ENCODE data around the gene AGAP5. TPM values are rescaled to one million over a fixed set of nuclear protein-coding genes. Genes with fewer than 3 reads are reported as not detected.
"Not testable (repeated sequence)": the region's sequence is repeated elsewhere in the genome, so short reads cannot be mapped to it uniquely, and the experiment has no call there.

Gene AGAP5
- total RNA-seq (1 to 10 TPM; 8.4 to 10.0 TPM), polyA plus RNA-seq (ENCODE audit: insufficient read length in 6 of 6) (10 to 100 TPM; 20.0 to 35.4 (median 27.4) TPM)
- long read RNA-seq, donor 1, partial matches to known transcripts = 0 of 4 reads
- long read RNA-seq, donor 1, other reads (novel, unspliced or antisense) = 0 of 4 reads
- long read RNA-seq, donor 2, partial matches to known transcripts = 0 of 3 reads
- long read RNA-seq, donor 2, other reads (novel, unspliced or antisense) = 0 of 3 reads
- long read RNA-seq, donor 3, partial matches to known transcripts = 0 of 3 reads
- long read RNA-seq, donor 3, other reads (novel, unspliced or antisense) = 0 of 3 reads
- long read RNA-seq, donor 4 = 0 reads
- long read RNA-seq, donor 5, transcript AGAP5-201 (8 exons, 2,394 nt) = major isoform, 7 of 7 reads
- long read RNA-seq, donor 5, partial matches to known transcripts = 0 of 7 reads
- long read RNA-seq, donor 5, other reads (novel, unspliced or antisense) = 0 of 7 reads
- long read RNA-seq, donor 6, partial matches to known transcripts = 0 of 1 reads
- long read RNA-seq, donor 6, other reads (novel, unspliced or antisense) = 0 of 1 reads
- long read RNA-seq, donor 7 = 0 reads
- long read RNA-seq, donor 8, transcript AGAP5-201 (8 exons, 2,394 nt) = major isoform, 5 of 5 reads
- long read RNA-seq, donor 8, partial matches to known transcripts = 0 of 5 reads
- long read RNA-seq, donor 8, other reads (novel, unspliced or antisense) = 0 of 5 reads
- long read RNA-seq, donor 9 = 0 reads
- long read RNA-seq, donor 10 = 0 reads
- long read RNA-seq, donor 11 = 0 reads
- long read RNA-seq, donor 12, partial matches to known transcripts = 0 of 4 reads
- long read RNA-seq, donor 12, other reads (novel, unspliced or antisense) = 0 of 4 reads

DNA sequence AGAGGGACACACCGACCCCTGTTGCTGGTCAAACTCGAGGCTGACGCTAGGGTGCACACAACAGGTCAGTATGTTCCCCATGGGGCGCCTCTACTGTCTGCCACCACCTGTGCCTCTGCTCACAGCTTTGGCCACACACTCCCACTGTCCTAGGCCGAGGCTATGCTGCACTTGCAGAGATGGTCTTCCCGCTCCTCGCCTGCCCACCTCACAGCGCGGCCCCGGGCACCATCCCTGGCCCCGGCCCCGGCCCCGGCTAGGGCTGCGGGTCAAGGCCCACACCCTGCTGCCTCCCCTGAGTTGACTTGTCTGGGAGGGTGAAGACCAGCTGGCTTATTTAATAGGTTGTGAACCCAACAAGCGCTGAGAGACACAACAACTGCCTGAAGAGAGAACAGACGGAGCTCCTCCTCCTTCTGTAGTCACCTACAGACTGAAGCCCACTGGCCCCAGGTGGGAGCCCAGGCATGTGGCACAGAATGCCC is at the start of gene AGAP5:
Gene AGAP5, minus strand, starts transcription at position 435 of the 485 bp plus-strand sequence. Its CDS starts 354 bp downstream, at position 81.
- H3K27ac ChIP-seq; H3K27me3 ChIP-seq; H3K9me3 ChIP-seq; H3K4me3 ChIP-seq; H3K4me1 ChIP-seq; ATAC-seq; intact Hi-C loops (cut with DNase I): not testable (repeated sequence)
- H3K36me3 ChIP-seq = peaks cover 0 to 30% of the 10 kb centered on the region in 2 donors
- peak in 1 of 4 donors; percentile 57 for DNase-seq

- Histone ChIP-seq H3K27ac (no peak overlapping the region), H3K27me3 (no peaks in the 10 kb centered on the region), H3K9me3 (no peaks in the 10 kb centered on the region), H3K4me1 (peaks cover 35 to 65% of the 10 kb centered on the region in 2 donors), H3K4me3 (no peak overlapping the region), H3K36me3 (peaks cover 0 to 52% of the 10 kb centered on the region in 2 donors)
- no peak for TF ChIP-seq CTCF (IDR thresholded peaks at IDR 0.05)
- no peak for ATAC-seq
- DNase-seq = no peak
- intact Hi-C loops (cut with DNase I) = no loop called here
Observed at GRCh38 chr10:73746721-73747120, 48.8 kb upstream of the AGAP5 start.

DNA sequence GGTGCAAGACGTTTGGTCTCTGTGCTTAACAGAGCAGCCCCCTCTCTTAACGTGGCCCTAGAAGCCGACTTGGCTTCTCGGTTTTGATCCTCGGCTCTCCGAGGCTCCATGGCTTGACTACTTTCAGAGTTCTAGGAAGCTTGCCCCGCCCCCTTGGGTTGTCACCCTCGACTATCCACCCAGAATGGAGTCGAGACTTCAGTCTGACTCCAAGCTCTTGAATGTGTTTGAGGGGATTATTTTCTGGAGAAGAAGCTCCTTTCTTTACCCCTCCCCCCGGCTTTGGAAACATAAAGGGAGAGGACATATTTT is 46.7 kb upstream of the AGAP5 start:
- peak overlapping the region; percentile 85 to 95 for H3K4me3 ChIP-seq
- ATAC-seq (peak; percentile 51), DNase-seq (peak in 2 of 4 donors; percentile 58 to 65)
- no peaks in the 10 kb centered on the region for H3K9me3 ChIP-seq
- no peaks in the 10 kb centered on the region for H3K27me3 ChIP-seq
- TF ChIP-seq CTCF (IDR thresholded peaks at IDR 0.05) = no peak
- H3K36me3 ChIP-seq = peaks cover 0 to 36% of the 10 kb centered on the region in 2 donors
- H3K4me1 ChIP-seq = peaks cover 35 to 57% of the 10 kb centered on the region in 2 donors
- intact Hi-C loops (cut with DNase I) = no loop called here
- H3K27ac ChIP-seq = peak overlapping the region; percentile 90 to 94

- Histone ChIP-seq H3K4me3 (peak within 1 kb of the TSS; percentile 85 to 95), H3K27ac (peak within 1 kb of the TSS; percentile 90 to 94), H3K36me3 (peaks cover 0 to 30% of the 10 kb centered on the region in 2 donors), H3K4me1 (peaks cover 35 to 51% of the 10 kb centered on the region in 2 donors), H3K9me3 (no peaks in the 10 kb centered on the region), H3K27me3 (no peaks in the 10 kb centered on the region)
- TF ChIP-seq CTCF (IDR thresholded peaks at IDR 0.05) = no peak
- DNase-seq (peak; percentile 96 to 98 (median 98)), ATAC-seq (peak; percentile 91)
- intact Hi-C loops (cut with DNase I) = no loop called here
Observed at GRCh38 chr10:73743905-73744663, 46.2 kb upstream of the AGAP5 start, which contains the start of gene SEC24C. SEC24C (plus strand) TSS chr10:73744372; CDS start chr10:73746833, 2,461 bp downstream.

DNA sequence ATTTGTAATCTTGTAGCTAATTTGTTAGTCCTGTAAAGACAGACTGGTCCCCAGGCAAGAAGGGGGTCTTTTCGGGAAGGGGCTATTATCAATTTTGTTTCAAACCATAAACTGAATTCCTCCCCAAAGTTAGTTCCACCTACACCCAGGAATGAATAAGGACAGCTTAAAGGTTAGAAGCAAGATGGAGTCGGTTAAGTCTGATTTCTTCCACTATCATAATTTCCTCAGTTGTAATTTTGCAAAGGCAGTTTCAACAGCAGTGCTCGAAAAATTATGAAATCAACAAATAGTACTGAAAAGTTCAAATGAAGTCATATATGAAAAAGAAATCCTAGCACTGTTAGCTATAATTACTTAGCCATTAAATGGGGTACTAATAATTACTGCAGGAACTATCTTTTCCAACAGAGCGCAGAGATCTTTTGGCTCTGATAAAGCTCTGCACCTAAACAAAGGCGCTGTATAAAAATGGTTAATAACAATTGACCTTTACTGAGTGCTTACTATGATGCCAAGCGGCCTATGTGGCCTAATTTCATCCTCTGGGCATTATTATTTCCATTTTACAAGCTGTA is 45.5 kb upstream of the AGAP5 start:
- H3K36me3 ChIP-seq = peaks cover 0 to 24% of the 10 kb centered on the region in 2 donors
- H3K27me3 ChIP-seq = no peaks in the 10 kb centered on the region
- no peak for DNase-seq
- no peaks in the 10 kb centered on the region for H3K9me3 ChIP-seq
- peak; percentile 1 for ATAC-seq
- peaks cover 30 to 45% of the 10 kb centered on the region in 2 donors for H3K4me1 ChIP-seq
- peak overlapping the region; percentile 85 to 95 for H3K4me3 ChIP-seq
- peak overlapping the region; percentile 90 to 94 for H3K27ac ChIP-seq
- intact Hi-C loops (cut with DNase I) = no loop called here
- TF ChIP-seq CTCF (IDR thresholded peaks at IDR 0.05) = no peak
